ENCODE measurements around the gene CCSER1.
"Not testable (repeated sequence)": the region's sequence is repeated elsewhere in the genome, so short reads cannot be mapped to it uniquely, and the experiment has no call there.

The CCSER1 gene

GRCh38 chr4:91611782-91612181 lies 1484.6 kb downstream of the CCSER1 start:
- Histone ChIP-seq H3K27me3 (ENCODE audit: control insufficient read depth in 1 of 2, insufficient read depth in 2 of 2, low read length in 2 of 2) (no peaks in the 10 kb centered on the region), H3K36me3 (ENCODE audit: control insufficient read depth in 2 of 2, insufficient read depth in 2 of 2, low read length in 2 of 2) (no peaks in the 10 kb centered on the region), H3K27ac (ENCODE audit: low read length) (no peak overlapping the region), H3K9ac (ENCODE audit: low read length in 2 of 2) (no peak overlapping the region), H3K9me3 (ENCODE audit: control insufficient read depth in 2 of 2, low read length in 2 of 2) (no peaks in the 10 kb centered on the region), H3K4me1 (ENCODE audit: control insufficient read depth, insufficient read depth, low read length) (no peaks in the 10 kb centered on the region), H3K4me3 (ENCODE audit: low read length in 2 of 2) (no peak overlapping the region)

GRCh38 chr4:91620952-91621351 lies 1493.8 kb downstream of the CCSER1 start:
- Histone ChIP-seq H3K4me3 (ENCODE audit: low read length in 2 of 2) (no peak overlapping the region), H3K4me1 (ENCODE audit: control insufficient read depth, insufficient read depth, low read length) (no peaks in the 10 kb centered on the region), H3K27me3 (ENCODE audit: control insufficient read depth in 1 of 2, insufficient read depth in 2 of 2, low read length in 2 of 2) (no peaks in the 10 kb centered on the region), H3K9ac (ENCODE audit: low read length in 2 of 2) (no peak overlapping the region), H3K27ac (ENCODE audit: low read length) (no peak overlapping the region), H3K9me3 (ENCODE audit: control insufficient read depth in 2 of 2, low read length in 2 of 2) (no peaks in the 10 kb centered on the region), H3K36me3 (ENCODE audit: control insufficient read depth in 2 of 2, insufficient read depth in 2 of 2, low read length in 2 of 2) (no peaks in the 10 kb centered on the region)

- H3K9ac ChIP-seq (ENCODE audit: low read length in 2 of 2) = no peak overlapping the region
- H3K9me3 ChIP-seq (ENCODE audit: control insufficient read depth in 2 of 2, low read length in 2 of 2) = no peaks in the 10 kb centered on the region
- H3K36me3 ChIP-seq (ENCODE audit: control insufficient read depth in 2 of 2, insufficient read depth in 2 of 2, low read length in 2 of 2) = no peaks in the 10 kb centered on the region
- H3K4me1 ChIP-seq (ENCODE audit: control insufficient read depth, insufficient read depth, low read length) = no peaks in the 10 kb centered on the region
- no peak overlapping the region for H3K4me3 ChIP-seq (ENCODE audit: low read length in 2 of 2)
- no peak overlapping the region for H3K27ac ChIP-seq (ENCODE audit: low read length)
- H3K27me3 ChIP-seq (ENCODE audit: control insufficient read depth in 1 of 2, insufficient read depth in 2 of 2, low read length in 2 of 2) = no peaks in the 10 kb centered on the region
Observed at GRCh38 chr4:91621446-91621845, 1494.3 kb downstream of the CCSER1 start.

- Histone ChIP-seq H3K9ac (ENCODE audit: low read length in 2 of 2) (no peak overlapping the region), H3K4me1 (ENCODE audit: control insufficient read depth, insufficient read depth, low read length) (no peaks in the 10 kb centered on the region), H3K27me3 (ENCODE audit: control insufficient read depth in 1 of 2, insufficient read depth in 2 of 2, low read length in 2 of 2) (no peaks in the 10 kb centered on the region), H3K9me3 (ENCODE audit: control insufficient read depth in 2 of 2, low read length in 2 of 2) (no peaks in the 10 kb centered on the region), H3K4me3 (ENCODE audit: low read length in 2 of 2) (no peak overlapping the region), H3K36me3 (ENCODE audit: control insufficient read depth in 2 of 2, insufficient read depth in 2 of 2, low read length in 2 of 2) (no peaks in the 10 kb centered on the region), H3K27ac (ENCODE audit: low read length) (no peak overlapping the region)
Observed at GRCh38 chr4:91622925-91623602, 1495.9 kb downstream of the CCSER1 start.

GRCh38 chr4:91623603-91623967 lies 1496.4 kb downstream of the CCSER1 start:
- not testable (repeated sequence) for H3K4me1 ChIP-seq (ENCODE audit: control insufficient read depth, insufficient read depth, low read length); H3K27me3 ChIP-seq (ENCODE audit: control insufficient read depth in 1 of 2, insufficient read depth in 2 of 2, low read length in 2 of 2); H3K4me3 ChIP-seq (ENCODE audit: low read length in 2 of 2); H3K9me3 ChIP-seq (ENCODE audit: control insufficient read depth in 2 of 2, low read length in 2 of 2); H3K9ac ChIP-seq (ENCODE audit: low read length in 2 of 2); H3K27ac ChIP-seq (ENCODE audit: low read length); H3K36me3 ChIP-seq (ENCODE audit: control insufficient read depth in 2 of 2, insufficient read depth in 2 of 2, low read length in 2 of 2)

GRCh38 chr4:91630054-91630453 lies 1502.9 kb downstream of the CCSER1 start:
- H3K27ac ChIP-seq (ENCODE audit: low read length) = no peak overlapping the region

GRCh38 chr4:91630764-91631163 lies 1503.6 kb downstream of the CCSER1 start:
- H3K36me3 ChIP-seq (ENCODE audit: control insufficient read depth in 2 of 2, insufficient read depth in 2 of 2, low read length in 2 of 2) = no peaks in the 10 kb centered on the region
- no peak overlapping the region for H3K9ac ChIP-seq (ENCODE audit: low read length in 2 of 2)
- H3K9me3 ChIP-seq (ENCODE audit: control insufficient read depth in 2 of 2, low read length in 2 of 2) = peaks cover 0 to 2% of the 10 kb centered on the region in 2 donors
- no peak overlapping the region for H3K27ac ChIP-seq (ENCODE audit: low read length)
- no peaks in the 10 kb centered on the region for H3K27me3 ChIP-seq (ENCODE audit: control insufficient read depth in 1 of 2, insufficient read depth in 2 of 2, low read length in 2 of 2)
- no peak overlapping the region for H3K4me3 ChIP-seq (ENCODE audit: low read length in 2 of 2)
- no peaks in the 10 kb centered on the region for H3K4me1 ChIP-seq (ENCODE audit: control insufficient read depth, insufficient read depth, low read length)

More at GRCh38 chr4:91630054-91630453, 1502.9 kb downstream of the CCSER1 start:
- Histone ChIP-seq H3K9ac (ENCODE audit: low read length in 2 of 2) (no peak overlapping the region), H3K4me1 (ENCODE audit: control insufficient read depth, insufficient read depth, low read length) (no peaks in the 10 kb centered on the region), H3K9me3 (ENCODE audit: control insufficient read depth in 2 of 2, low read length in 2 of 2) (peaks cover 0 to 2% of the 10 kb centered on the region in 2 donors), H3K4me3 (ENCODE audit: low read length in 2 of 2) (no peak overlapping the region), H3K27me3 (ENCODE audit: control insufficient read depth in 1 of 2, insufficient read depth in 2 of 2, low read length in 2 of 2) (no peaks in the 10 kb centered on the region), H3K36me3 (ENCODE audit: control insufficient read depth in 2 of 2, insufficient read depth in 2 of 2, low read length in 2 of 2) (no peaks in the 10 kb centered on the region)

- no peaks in the 10 kb centered on the region for H3K27me3 ChIP-seq (ENCODE audit: control insufficient read depth in 1 of 2, insufficient read depth in 2 of 2, low read length in 2 of 2)
- peaks cover 0 to 2% of the 10 kb centered on the region in 2 donors for H3K9me3 ChIP-seq (ENCODE audit: control insufficient read depth in 2 of 2, low read length in 2 of 2)
- no peaks in the 10 kb centered on the region for H3K36me3 ChIP-seq (ENCODE audit: control insufficient read depth in 2 of 2, insufficient read depth in 2 of 2, low read length in 2 of 2)
- no peak overlapping the region for H3K9ac ChIP-seq (ENCODE audit: low read length in 2 of 2)
- H3K4me1 ChIP-seq (ENCODE audit: control insufficient read depth, insufficient read depth, low read length) = no peaks in the 10 kb centered on the region
- no peak overlapping the region for H3K4me3 ChIP-seq (ENCODE audit: low read length in 2 of 2)
- H3K27ac ChIP-seq (ENCODE audit: low read length) = no peak overlapping the region
Observed at GRCh38 chr4:91631335-91631734, 1504.1 kb downstream of the CCSER1 start.

GRCh38 chr4:91636083-91636482 lies 1508.9 kb downstream of the CCSER1 start:
- H3K27me3 ChIP-seq (ENCODE audit: control insufficient read depth in 1 of 2, insufficient read depth in 2 of 2, low read length in 2 of 2) = no peaks in the 10 kb centered on the region
- no peaks in the 10 kb centered on the region for H3K36me3 ChIP-seq (ENCODE audit: control insufficient read depth in 2 of 2, insufficient read depth in 2 of 2, low read length in 2 of 2)
- H3K4me3 ChIP-seq (ENCODE audit: low read length in 2 of 2) = no peak overlapping the region
- no peak overlapping the region for H3K27ac ChIP-seq (ENCODE audit: low read length)
- peaks cover 0 to 2% of the 10 kb centered on the region in 2 donors for H3K9me3 ChIP-seq (ENCODE audit: control insufficient read depth in 2 of 2, low read length in 2 of 2)
- no peaks in the 10 kb centered on the region for H3K4me1 ChIP-seq (ENCODE audit: control insufficient read depth, insufficient read depth, low read length)
- H3K9ac ChIP-seq (ENCODE audit: low read length in 2 of 2) = no peak overlapping the region

Data from stomach smooth muscle (tissue), 2 donors.